T-helper 1 cell treated with Interleukin-12 subunit alpha and Interleukin-12 subunit beta and Interleukin-4 antibody, amounts not matched to agents 30 μg/mL and 1 μg/mL, for 36 hours (primary cell): ENCODE results near the gene MARCHF11.

Source experiments
- H3K27ac Mint-ChIP-seq: one replicate; pipeline ENCODE4 v1.8.0; 2021; ENCODE audit warnings: mild to moderate bottlenecking, mixed read lengths
- H3K27me3 Mint-ChIP-seq: one replicate; pipeline ENCODE4 v1.8.0; 2021; ENCODE audit warnings: low read depth, mixed read lengths
- H3K36me3 Mint-ChIP-seq: one replicate; pipeline ENCODE4 v1.8.0; 2021; ENCODE audit warnings: low read depth, mixed read lengths
- H3K4me1 Mint-ChIP-seq: one replicate; pipeline ENCODE4 v1.8.0; 2021; ENCODE audit warnings: low read depth, mixed read lengths
- H3K4me3 Mint-ChIP-seq: one replicate; pipeline ENCODE4 v1.8.0; 2021; ENCODE audit warnings: mild to moderate bottlenecking, moderate library complexity, mixed read lengths
- H3K9me3 Mint-ChIP-seq: one replicate; pipeline ENCODE4 v1.8.0; 2021; ENCODE audit warnings: mixed read lengths

MARCHF11 gene

GRCh38 chr5:16104961-16105360 is 74.6 kb downstream of the MARCHF11 start:
- no peaks in the 10 kb centered on the region for H3K36me3 Mint-ChIP-seq
- H3K27ac Mint-ChIP-seq, result no peak overlapping the region
- peaks cover 17% of the 10 kb centered on the region for H3K9me3 Mint-ChIP-seq
- no peaks in the 10 kb centered on the region for H3K27me3 Mint-ChIP-seq
- H3K4me3 Mint-ChIP-seq, result no peak overlapping the region
- no peaks in the 10 kb centered on the region for H3K4me1 Mint-ChIP-seq

GRCh38 chr5:16095612-16096011 is 84.0 kb downstream of the MARCHF11 start:
- Mint-ChIP-seq H3K9me3 (peaks cover 6% of the 10 kb centered on the region), H3K4me3 (no peak overlapping the region), H3K36me3 (no peaks in the 10 kb centered on the region), H3K27me3 (no peaks in the 10 kb centered on the region), H3K27ac (no peak overlapping the region), H3K4me1 (no peaks in the 10 kb centered on the region)

GRCh38 chr5:16090270-16090669 is 89.3 kb downstream of the MARCHF11 start:
- no peaks in the 10 kb centered on the region for H3K27me3 Mint-ChIP-seq
- H3K36me3 Mint-ChIP-seq, result no peaks in the 10 kb centered on the region
- H3K9me3 Mint-ChIP-seq, result peaks cover 6% of the 10 kb centered on the region
- no peaks in the 10 kb centered on the region for H3K4me1 Mint-ChIP-seq
- H3K4me3 Mint-ChIP-seq, result no peak overlapping the region
- H3K27ac Mint-ChIP-seq, result no peak overlapping the region

GRCh38 chr5:16082982-16083381 is 96.6 kb downstream of the MARCHF11 start:
- Mint-ChIP-seq H3K4me1 (no peaks in the 10 kb centered on the region), H3K27ac (no peak overlapping the region), H3K9me3 (no peaks in the 10 kb centered on the region), H3K36me3 (no peaks in the 10 kb centered on the region), H3K27me3 (no peaks in the 10 kb centered on the region), H3K4me3 (no peak overlapping the region)

- H3K27ac Mint-ChIP-seq, result no peak overlapping the region
- H3K4me1 Mint-ChIP-seq, result no peaks in the 10 kb centered on the region
- H3K4me3 Mint-ChIP-seq, result no peak overlapping the region
- no peaks in the 10 kb centered on the region for H3K27me3 Mint-ChIP-seq
- no peaks in the 10 kb centered on the region for H3K9me3 Mint-ChIP-seq
- H3K36me3 Mint-ChIP-seq, result no peaks in the 10 kb centered on the region
These were observed 97.5 kb downstream of the MARCHF11 start for GRCh38 chr5:16082053-16082452.

GRCh38 chr5:16081376-16081955 is 98.1 kb downstream of the MARCHF11 start:
- no peak overlapping the region for H3K4me3 Mint-ChIP-seq
- no peaks in the 10 kb centered on the region for H3K36me3 Mint-ChIP-seq
- H3K9me3 Mint-ChIP-seq, result no peaks in the 10 kb centered on the region
- H3K4me1 Mint-ChIP-seq, result no peaks in the 10 kb centered on the region
- no peaks in the 10 kb centered on the region for H3K27me3 Mint-ChIP-seq
- no peak overlapping the region for H3K27ac Mint-ChIP-seq

GRCh38 chr5:16076657-16077056 is 102.9 kb downstream of the MARCHF11 start:
- no peaks in the 10 kb centered on the region for H3K9me3 Mint-ChIP-seq
- no peak overlapping the region for H3K27ac Mint-ChIP-seq
- H3K4me3 Mint-ChIP-seq, result no peak overlapping the region
- H3K4me1 Mint-ChIP-seq, result no peaks in the 10 kb centered on the region
- H3K36me3 Mint-ChIP-seq, result no peaks in the 10 kb centered on the region
- no peaks in the 10 kb centered on the region for H3K27me3 Mint-ChIP-seq

- Mint-ChIP-seq H3K4me3 (no peak overlapping the region), H3K9me3 (no peaks in the 10 kb centered on the region), H3K27ac (no peak overlapping the region), H3K27me3 (no peaks in the 10 kb centered on the region), H3K36me3 (no peaks in the 10 kb centered on the region), H3K4me1 (no peaks in the 10 kb centered on the region)
These were observed 105.2 kb downstream of the MARCHF11 start for GRCh38 chr5:16074358-16074757.

GRCh38 chr5:16072616-16073015 is 107.0 kb downstream of the MARCHF11 start:
- H3K36me3 Mint-ChIP-seq, result no peaks in the 10 kb centered on the region
- no peaks in the 10 kb centered on the region for H3K27me3 Mint-ChIP-seq
- no peaks in the 10 kb centered on the region for H3K4me1 Mint-ChIP-seq
- H3K9me3 Mint-ChIP-seq, result peaks cover 5% of the 10 kb centered on the region
- H3K4me3 Mint-ChIP-seq, result no peak overlapping the region
- H3K27ac Mint-ChIP-seq, result no peak overlapping the region

GRCh38 chr5:16067415-16067814 is 112.2 kb downstream of the MARCHF11 start:
- no peaks in the 10 kb centered on the region for H3K27me3 Mint-ChIP-seq
- no peaks in the 10 kb centered on the region for H3K4me1 Mint-ChIP-seq
- H3K27ac Mint-ChIP-seq, result no peak overlapping the region
- peaks cover 5% of the 10 kb centered on the region for H3K9me3 Mint-ChIP-seq
- no peak overlapping the region for H3K4me3 Mint-ChIP-seq
- H3K36me3 Mint-ChIP-seq, result no peaks in the 10 kb centered on the region

GRCh38 chr5:16066810-16067209 is 112.8 kb downstream of the MARCHF11 start:
- Mint-ChIP-seq H3K9me3 (peaks cover 5% of the 10 kb centered on the region), H3K27me3 (no peaks in the 10 kb centered on the region), H3K36me3 (no peaks in the 10 kb centered on the region), H3K4me1 (no peaks in the 10 kb centered on the region), H3K4me3 (no peak overlapping the region), H3K27ac (no peak overlapping the region)

GRCh38 chr5:16066320-16066719 is 113.3 kb downstream of the MARCHF11 start:
- Mint-ChIP-seq H3K4me3 (no peak overlapping the region), H3K4me1 (no peaks in the 10 kb centered on the region), H3K36me3 (no peaks in the 10 kb centered on the region), H3K9me3 (peaks cover 10% of the 10 kb centered on the region), H3K27ac (no peak overlapping the region), H3K27me3 (no peaks in the 10 kb centered on the region)

- Mint-ChIP-seq H3K27me3 (no peaks in the 10 kb centered on the region), H3K4me3 (no peak overlapping the region), H3K9me3 (peaks cover 15% of the 10 kb centered on the region), H3K36me3 (no peaks in the 10 kb centered on the region), H3K27ac (no peak overlapping the region), H3K4me1 (no peaks in the 10 kb centered on the region)
These were observed 113.8 kb downstream of the MARCHF11 start for GRCh38 chr5:16065831-16066230.

- Mint-ChIP-seq H3K27me3 (no peaks in the 10 kb centered on the region), H3K4me1 (no peaks in the 10 kb centered on the region), H3K36me3 (no peaks in the 10 kb centered on the region), H3K27ac (no peak overlapping the region), H3K4me3 (no peak overlapping the region), H3K9me3 (peaks cover 16% of the 10 kb centered on the region)
These were observed 115.3 kb downstream of the MARCHF11 start for GRCh38 chr5:16064135-16064893.

GRCh38 chr5:16061163-16061562 is 118.4 kb downstream of the MARCHF11 start:
- Mint-ChIP-seq H3K36me3 (no peaks in the 10 kb centered on the region), H3K9me3 (peaks cover 11% of the 10 kb centered on the region), H3K4me3 (no peak overlapping the region), H3K27ac (no peak overlapping the region), H3K4me1 (no peaks in the 10 kb centered on the region), H3K27me3 (no peaks in the 10 kb centered on the region)
